CD4-positive, CD25-positive, alpha-beta regulatory T cell (primary cell): Measurements from ENCODE around the gene PHACTR3. TPM values are rescaled to one million over a fixed set of nuclear protein-coding genes. Genes with fewer than 3 reads are reported as not detected.

Source experiments
- ATAC-seq, 2 donors: fragments of 150-1000 bp; cut with Tn5 transposase; one replicate each; pipeline ENCODE4 v1.10.0; 2021; ENCODE audit warnings: low read depth in 2 of 2, moderate number of reproducible peaks in 2 of 2, moderate library complexity in 1 of 2
- DNase-seq, 3 donors: peaks; one replicate each; pipeline versions ENCODE4 v3.0.0 to v3.0.0-alpha.2; 2012 to 2022; ENCODE audit warnings: mixed read lengths in 1 of 3
- H3K27ac ChIP-seq: one replicate; pipeline ENCODE4 v1.7.0; 2013; ENCODE audit warnings: mild to moderate bottlenecking, low read length; ENCODE audit not compliant: insufficient read depth, poor library complexity, severe bottlenecking
- H3K27me3 ChIP-seq: one replicate; pipeline ENCODE4 v1.7.0; 2013; ENCODE audit warnings: low read length; ENCODE audit not compliant: control insufficient read depth, insufficient read depth
- H3K36me3 ChIP-seq: one replicate; pipeline ENCODE4 v1.7.0; 2013; ENCODE audit warnings: mild to moderate bottlenecking, low read length, moderate library complexity; ENCODE audit not compliant: control insufficient read depth, insufficient read depth
- H3K4me1 ChIP-seq: 2 replicates; pipeline ENCODE4 v1.7.0; 2013; ENCODE audit warnings: mild to moderate bottlenecking, low read length; ENCODE audit not compliant: insufficient read depth, control insufficient read depth, poor library complexity, severe bottlenecking
- H3K4me3 ChIP-seq: one replicate; pipeline ENCODE4 v1.7.0; 2013; ENCODE audit warnings: low read depth, mild to moderate bottlenecking, low read length, moderate library complexity
- H3K9me3 ChIP-seq, 2 experiments: 1 replicate in 1 of 2; 2 replicates in 1 of 2; pipeline ENCODE4 v1.7.0; 2013; ENCODE audit warnings: low read length in 2 of 2, mild to moderate bottlenecking in 1 of 2, moderate library complexity in 1 of 2; ENCODE audit not compliant: control insufficient read depth in 2 of 2
- H3K27ac Mint-ChIP-seq, 3 donors: one replicate each; pipeline ENCODE4 v1.8.0; 2020 to 2022; ENCODE audit warnings: mild to moderate bottlenecking in 3 of 3, mixed read lengths in 3 of 3, moderate library complexity in 2 of 3
- H3K27me3 Mint-ChIP-seq: one replicate; pipeline ENCODE4 v1.8.0; 2022; ENCODE audit warnings: mild to moderate bottlenecking, mixed read lengths
- H3K36me3 Mint-ChIP-seq: one replicate; pipeline ENCODE4 v1.8.0; 2020; ENCODE audit warnings: mixed read lengths
- H3K4me1 Mint-ChIP-seq, 4 donors: one replicate each; pipeline ENCODE4 v1.8.0; 2020 to 2022; ENCODE audit warnings: mixed read lengths in 4 of 4, mild to moderate bottlenecking in 1 of 4
- H3K4me3 Mint-ChIP-seq, 4 donors: one replicate each; pipeline ENCODE4 v1.8.0; 2020 to 2022; ENCODE audit warnings: mild to moderate bottlenecking in 4 of 4, mixed read lengths in 4 of 4, moderate library complexity in 3 of 4
- H3K9me3 Mint-ChIP-seq, 7 donors: one replicate each; pipeline ENCODE4 v1.8.0; 2020 to 2022; ENCODE audit warnings: mixed read lengths in 7 of 7, mild to moderate bottlenecking in 3 of 7, moderate library complexity in 2 of 7
- polyA plus RNA-seq, 4 donors: library from polyadenylated mRNA; unstranded; fragments of 300-500 nt; fragmentation: Illumina TruSeq; gene quantifications; one replicate each; pipeline ENCODE4 v1.2.3, GENCODE V29; 2021
- total RNA-seq: library from RNA; stranded (reverse); gene quantifications from one replicate; pipeline ENCODE4 v1.2.3, GENCODE V29; 2022

PHACTR3 gene
- total and polyA plus RNA-seq, 5 donors from 2014 or later = not detected

GRCh38 chr20:59640267-59640666 is 35.9 kb downstream of the PHACTR3 start:
- Histone ChIP-seq H3K27me3 (no peaks in the 10 kb centered on the region), H3K4me3 (no peak overlapping the region), H3K9me3 (no peaks in the 10 kb centered on the region), H3K4me1 (no peaks in the 10 kb centered on the region), H3K27ac (no peak overlapping the region), H3K36me3 (no peaks in the 10 kb centered on the region)
- no peak for ATAC-seq
- Mint-ChIP-seq H3K36me3 (no peaks in the 10 kb centered on the region), H3K27me3 (peaks cover 9% of the 10 kb centered on the region), H3K4me3 (no peak overlapping the region), H3K4me1 (no peaks in the 10 kb centered on the region), H3K9me3 (no peaks in the 10 kb centered on the region), H3K27ac (no peak overlapping the region)
- no peak for DNase-seq

- Histone ChIP-seq H3K4me1 (no peaks in the 10 kb centered on the region), H3K27ac (no peak overlapping the region), H3K9me3 (no peaks in the 10 kb centered on the region), H3K27me3 (no peaks in the 10 kb centered on the region), H3K36me3 (no peaks in the 10 kb centered on the region), H3K4me3 (no peak overlapping the region)
- H3K9me3 Mint-ChIP-seq = peaks cover 0 to 6% (median 0%) of the 10 kb centered on the region in 7 donors
- no peaks in the 10 kb centered on the region for H3K36me3 Mint-ChIP-seq
- H3K4me3 Mint-ChIP-seq = no peak overlapping the region
- ATAC-seq (no peak), DNase-seq (no peak)
- no peak overlapping the region for H3K27ac Mint-ChIP-seq
- peaks cover 8% of the 10 kb centered on the region for H3K27me3 Mint-ChIP-seq
- no peaks in the 10 kb centered on the region for H3K4me1 Mint-ChIP-seq
Measured at GRCh38 chr20:59643615-59644061, 39.3 kb downstream of the PHACTR3 start.

GRCh38 chr20:59644371-59644939 is 40.1 kb downstream of the PHACTR3 start:
- ATAC-seq (no peak), DNase-seq (no peak)
- H3K27me3 Mint-ChIP-seq = peaks cover 8% of the 10 kb centered on the region
- Histone ChIP-seq H3K27me3 (no peaks in the 10 kb centered on the region), H3K9me3 (no peaks in the 10 kb centered on the region), H3K4me3 (no peak overlapping the region), H3K36me3 (no peaks in the 10 kb centered on the region), H3K4me1 (no peaks in the 10 kb centered on the region), H3K27ac (no peak overlapping the region)
- peaks cover 0 to 6% (median 0%) of the 10 kb centered on the region in 7 donors for H3K9me3 Mint-ChIP-seq
- H3K36me3 Mint-ChIP-seq = no peaks in the 10 kb centered on the region
- H3K4me1 Mint-ChIP-seq = no peaks in the 10 kb centered on the region
- no peak overlapping the region for H3K27ac Mint-ChIP-seq
- H3K4me3 Mint-ChIP-seq = no peak overlapping the region

- Histone ChIP-seq H3K4me1 (no peaks in the 10 kb centered on the region), H3K36me3 (no peaks in the 10 kb centered on the region), H3K9me3 (no peaks in the 10 kb centered on the region), H3K4me3 (no peak overlapping the region), H3K27ac (no peak overlapping the region), H3K27me3 (no peaks in the 10 kb centered on the region)
- no peak for ATAC-seq
- H3K4me1 Mint-ChIP-seq = no peaks in the 10 kb centered on the region
- peaks cover 8% of the 10 kb centered on the region for H3K27me3 Mint-ChIP-seq
- H3K9me3 Mint-ChIP-seq = peaks cover 0 to 6% (median 0%) of the 10 kb centered on the region in 7 donors
- no peak overlapping the region for H3K4me3 Mint-ChIP-seq
- no peak for DNase-seq
- H3K27ac Mint-ChIP-seq = no peak overlapping the region
- no peaks in the 10 kb centered on the region for H3K36me3 Mint-ChIP-seq
Measured at GRCh38 chr20:59645271-59645670, 40.9 kb downstream of the PHACTR3 start.

- no peak for ATAC-seq
- Histone ChIP-seq H3K27ac (no peak overlapping the region), H3K36me3 (no peaks in the 10 kb centered on the region), H3K4me3 (no peak overlapping the region), H3K9me3 (no peaks in the 10 kb centered on the region), H3K27me3 (no peaks in the 10 kb centered on the region), H3K4me1 (no peaks in the 10 kb centered on the region)
- H3K4me3 Mint-ChIP-seq = no peak overlapping the region
- no peaks in the 10 kb centered on the region for H3K4me1 Mint-ChIP-seq
- DNase-seq = no peak
- H3K36me3 Mint-ChIP-seq = no peaks in the 10 kb centered on the region
- peaks cover 8% of the 10 kb centered on the region for H3K27me3 Mint-ChIP-seq
- H3K9me3 Mint-ChIP-seq = peaks cover 0 to 6% (median 0%) of the 10 kb centered on the region in 7 donors
- H3K27ac Mint-ChIP-seq = no peak overlapping the region
Measured at GRCh38 chr20:59645761-59646171, 41.4 kb downstream of the PHACTR3 start.

GRCh38 chr20:59646487-59646886 is 42.1 kb downstream of the PHACTR3 start:
- H3K27ac Mint-ChIP-seq = no peak overlapping the region
- Histone ChIP-seq H3K4me1 (no peaks in the 10 kb centered on the region), H3K27ac (no peak overlapping the region), H3K4me3 (no peak overlapping the region), H3K27me3 (no peaks in the 10 kb centered on the region), H3K36me3 (no peaks in the 10 kb centered on the region), H3K9me3 (no peaks in the 10 kb centered on the region)
- DNase-seq (no peak), ATAC-seq (no peak)
- peaks cover 8% of the 10 kb centered on the region for H3K27me3 Mint-ChIP-seq
- no peaks in the 10 kb centered on the region for H3K36me3 Mint-ChIP-seq
- H3K4me1 Mint-ChIP-seq = no peaks in the 10 kb centered on the region
- peaks cover 0 to 6% (median 0%) of the 10 kb centered on the region in 7 donors for H3K9me3 Mint-ChIP-seq
- H3K4me3 Mint-ChIP-seq = no peak overlapping the region

- DNase-seq (no peak), ATAC-seq (no peak)
- Mint-ChIP-seq H3K4me3 (no peak overlapping the region), H3K27ac (no peak overlapping the region), H3K27me3 (peaks cover 13% of the 10 kb centered on the region), H3K4me1 (no peaks in the 10 kb centered on the region), H3K9me3 (peaks cover 0 to 6% (median 0%) of the 10 kb centered on the region in 7 donors), H3K36me3 (no peaks in the 10 kb centered on the region)
- Histone ChIP-seq H3K4me3 (no peak overlapping the region), H3K36me3 (no peaks in the 10 kb centered on the region), H3K9me3 (no peaks in the 10 kb centered on the region), H3K27ac (no peak overlapping the region), H3K27me3 (no peaks in the 10 kb centered on the region), H3K4me1 (no peaks in the 10 kb centered on the region)
Measured at GRCh38 chr20:59647271-59647670, 42.9 kb downstream of the PHACTR3 start.

- Mint-ChIP-seq H3K36me3 (no peaks in the 10 kb centered on the region), H3K27me3 (peaks cover 13% of the 10 kb centered on the region), H3K27ac (no peak overlapping the region), H3K4me3 (no peak overlapping the region), H3K9me3 (peaks cover 0 to 6% (median 0%) of the 10 kb centered on the region in 7 donors), H3K4me1 (no peaks in the 10 kb centered on the region)
- H3K36me3 ChIP-seq = no peaks in the 10 kb centered on the region
- ATAC-seq (no peak), DNase-seq (no peak)
- H3K4me3 ChIP-seq = no peak overlapping the region
- H3K9me3 ChIP-seq = no peaks in the 10 kb centered on the region
- H3K27ac ChIP-seq = no peak overlapping the region
- H3K27me3 ChIP-seq = no peaks in the 10 kb centered on the region
- H3K4me1 ChIP-seq = no peaks in the 10 kb centered on the region
Measured at GRCh38 chr20:59648466-59649070, 44.2 kb downstream of the PHACTR3 start.
